DOHH2 (cell line): Measurements from ENCODE around the gene KRTAP10-1.

Experiments
- H3F3A ChIP-seq: fragments of 200-600 bp; sonication (generic), shearing (Covaris generic); 2 replicates; pipeline ENCODE4 v1.6.0; 2016; ENCODE audit warnings: antibody characterized with exemption, mild to moderate bottlenecking; ENCODE audit not compliant: control insufficient read depth, insufficient read depth
- H3K27ac ChIP-seq: fragments of 200-600 bp; sonication (generic); 2 replicates; pipeline ENCODE4 v1.5.1; 2014; ENCODE audit warnings: low read depth, mild to moderate bottlenecking, low read length, moderate library complexity
- H3K27me3 ChIP-seq: fragments of 200-600 bp; sonication (generic); 2 replicates; pipeline ENCODE4 v1.6.1; 2014; ENCODE audit warnings: mild to moderate bottlenecking, low read length, mixed read lengths; ENCODE audit not compliant: control insufficient read depth
- H3K36me3 ChIP-seq: fragments of 200-600 bp; sonication (generic); 2 replicates; pipeline ENCODE4 v1.6.1; 2014; ENCODE audit warnings: mild to moderate bottlenecking, low read length, moderate library complexity, mixed read lengths; ENCODE audit not compliant: control insufficient read depth
- H3K4me1 ChIP-seq: fragments of 200-600 bp; sonication (generic); 2 replicates; pipeline ENCODE4 v1.6.1; 2014; ENCODE audit warnings: mild to moderate bottlenecking, low read length, mixed read lengths; ENCODE audit not compliant: control insufficient read depth
- H3K4me2 ChIP-seq: fragments of 200-600 bp; sonication (generic); 2 replicates; pipeline ENCODE4 v1.6.0; 2014; ENCODE audit warnings: mild to moderate bottlenecking, low read length, moderate library complexity
- H3K4me3 ChIP-seq: fragments of 200-600 bp; sonication (generic); 2 replicates; pipeline ENCODE4 v1.5.1; 2014; ENCODE audit warnings: mild to moderate bottlenecking, low read length, mixed read lengths
- H3K79me2 ChIP-seq: fragments of 200-600 bp; sonication (generic); 2 replicates; pipeline ENCODE4 v1.6.1; 2014; ENCODE audit warnings: mild to moderate bottlenecking, low read length, mixed read lengths; ENCODE audit not compliant: control insufficient read depth
- H3K9me2 ChIP-seq: fragments of 200-600 bp; sonication (generic); replicated peaks from 2 replicates; pipeline ENCODE4 v1.6.1; 2014; ENCODE audit warnings: mild to moderate bottlenecking, low read length, mixed read lengths; ENCODE audit not compliant: control insufficient read depth
- H3K9me3 ChIP-seq: fragments of 200-600 bp; sonication (generic); 2 replicates; pipeline ENCODE4 v1.6.1; 2014; ENCODE audit warnings: antibody characterized with exemption, low read length, mixed read lengths; ENCODE audit not compliant: control insufficient read depth, insufficient read depth
- H4K20me1 ChIP-seq: fragments of 200-600 bp; sonication (generic); 2 replicates; pipeline ENCODE4 v1.6.0; 2014; ENCODE audit warnings: low read depth, mild to moderate bottlenecking, antibody characterized with exemption, low read length, moderate library complexity; ENCODE audit not compliant: control insufficient read depth, insufficient read depth
- EZH2phosphoT487 ChIP-seq: fragments of 200-600 bp; sonication (generic); IDR thresholded peaks from 2 replicates; pipeline ENCODE4 v1.6.1; 2017; ENCODE audit warnings: borderline replicate concordance, mild to moderate bottlenecking, antibody characterized with exemption, low read length, moderate library complexity, mixed read lengths
- TF ChIP-seq, protein P1 (sequence below): fragments of 200-600 bp; sonication (generic); IDR thresholded peaks from one replicate; pipeline ENCODE4 v1.5.1; 2014; ENCODE audit warnings: antibody characterized with exemption, mild to moderate bottlenecking, low read depth, low read length; ENCODE audit not compliant: poor library complexity, severe bottlenecking

KRTAP10-1 gene

DNA sequence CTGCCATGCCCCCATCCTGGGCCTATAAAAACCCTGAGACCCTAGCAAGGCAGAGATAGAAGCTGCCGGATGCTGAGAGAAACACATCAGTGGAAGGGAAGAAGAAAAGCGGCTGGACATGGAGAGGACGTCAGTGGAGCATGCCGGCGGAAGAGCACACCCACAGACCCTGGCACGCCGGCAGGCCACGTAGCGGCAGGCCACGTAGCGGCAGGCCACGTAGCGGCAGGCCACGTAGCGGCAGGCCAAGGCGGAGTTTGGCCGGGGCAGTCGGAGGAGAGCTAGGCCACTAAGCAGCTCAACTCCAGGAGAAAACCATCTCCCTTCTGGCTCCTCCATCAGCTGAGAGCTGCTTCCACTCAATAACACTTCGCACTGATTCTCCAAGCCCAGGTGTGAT is 49.6 kb downstream of the KRTAP10-1 start:
- Histone ChIP-seq H3K4me3 (no peak overlapping the region), H3K36me3 (no peaks in the 10 kb centered on the region), H3K27me3 (no peaks in the 10 kb centered on the region), H3K4me2 (no peak overlapping the region), H3K79me2 (no peaks in the 10 kb centered on the region), H3K9me2 (no peaks in the 10 kb centered on the region), H3K9me3 (peaks cover 22% of the 10 kb centered on the region), H3K4me1 (no peaks in the 10 kb centered on the region), H3F3A (no peaks in the 10 kb centered on the region), H3K27ac (no peak overlapping the region), H4K20me1 (no peaks in the 10 kb centered on the region)
- TF ChIP-seq EZH2phosphoT487: no peak
- TF ChIP-seq, protein P1, sequence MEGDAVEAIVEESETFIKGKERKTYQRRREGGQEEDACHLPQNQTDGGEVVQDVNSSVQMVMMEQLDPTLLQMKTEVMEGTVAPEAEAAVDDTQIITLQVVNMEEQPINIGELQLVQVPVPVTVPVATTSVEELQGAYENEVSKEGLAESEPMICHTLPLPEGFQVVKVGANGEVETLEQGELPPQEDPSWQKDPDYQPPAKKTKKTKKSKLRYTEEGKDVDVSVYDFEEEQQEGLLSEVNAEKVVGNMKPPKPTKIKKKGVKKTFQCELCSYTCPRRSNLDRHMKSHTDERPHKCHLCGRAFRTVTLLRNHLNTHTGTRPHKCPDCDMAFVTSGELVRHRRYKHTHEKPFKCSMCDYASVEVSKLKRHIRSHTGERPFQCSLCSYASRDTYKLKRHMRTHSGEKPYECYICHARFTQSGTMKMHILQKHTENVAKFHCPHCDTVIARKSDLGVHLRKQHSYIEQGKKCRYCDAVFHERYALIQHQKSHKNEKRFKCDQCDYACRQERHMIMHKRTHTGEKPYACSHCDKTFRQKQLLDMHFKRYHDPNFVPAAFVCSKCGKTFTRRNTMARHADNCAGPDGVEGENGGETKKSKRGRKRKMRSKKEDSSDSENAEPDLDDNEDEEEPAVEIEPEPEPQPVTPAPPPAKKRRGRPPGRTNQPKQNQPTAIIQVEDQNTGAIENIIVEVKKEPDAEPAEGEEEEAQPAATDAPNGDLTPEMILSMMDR: no peak

DNA sequence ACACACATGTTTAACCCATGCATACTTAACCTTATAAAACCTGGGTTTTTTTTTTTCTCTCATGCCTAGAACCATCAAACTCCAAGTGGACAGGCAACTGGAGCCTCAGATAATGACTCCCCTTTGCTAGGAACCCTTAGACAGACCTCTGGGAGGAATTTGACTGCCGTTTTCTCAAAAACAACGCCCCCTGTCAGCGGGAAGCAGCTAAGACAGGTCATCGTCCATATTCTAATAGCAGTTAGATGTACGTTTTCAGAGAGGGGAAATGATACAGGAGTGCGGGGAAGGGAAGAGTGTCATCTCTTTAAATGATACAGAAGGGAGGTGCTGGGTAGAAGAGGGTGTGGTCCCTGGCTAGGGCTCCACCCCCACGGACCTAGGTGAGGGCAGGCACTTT is 50.0 kb downstream of the KRTAP10-1 start:
- H3K9me2 ChIP-seq: no peaks in the 10 kb centered on the region
- no peak overlapping the region for H3K4me3 ChIP-seq
- H3K27me3 ChIP-seq: no peaks in the 10 kb centered on the region
- no peak overlapping the region for H3K4me2 ChIP-seq
- TF ChIP-seq, protein P1: peak; percentile 48
- TF ChIP-seq EZH2phosphoT487: no peak
- no peaks in the 10 kb centered on the region for H3K4me1 ChIP-seq
- H3K36me3 ChIP-seq: no peaks in the 10 kb centered on the region
- H3K27ac ChIP-seq: no peak overlapping the region
- peaks cover 22% of the 10 kb centered on the region for H3K9me3 ChIP-seq
- H3K79me2 ChIP-seq: no peaks in the 10 kb centered on the region
- H4K20me1 ChIP-seq: no peaks in the 10 kb centered on the region
- no peaks in the 10 kb centered on the region for H3F3A ChIP-seq
